Lung (tissue), 12 donors: ENCODE data around the gene KMT5C. TPM values are rescaled to one million over a fixed set of nuclear protein-coding genes. Genes with fewer than 3 reads are reported as not detected.

Source experiments
- ATAC-seq: fragments of 200-7000 bp; cut with Tn5 transposase; one replicate; pipeline ENCODE4 v1.9.1; 2020; ENCODE audit warnings: moderate number of reproducible peaks; ENCODE audit not compliant: insufficient read depth, low FRiP score
- DNase-seq, 3 donors: peaks; one replicate each; pipeline ENCODE4 v3.0.0-alpha.2; 2013 to 2017
- H3K27ac ChIP-seq, 2 donors: one replicate each; pipeline ENCODE4 v1.5.1; 2013; ENCODE audit warnings: mild to moderate bottlenecking in 2 of 2, moderate library complexity in 2 of 2, control low read depth in 1 of 2, inconsistent platforms in 1 of 2, low read depth in 1 of 2, low read length in 1 of 2
- H3K27me3 ChIP-seq, 3 donors: one replicate each; pipeline ENCODE4 v1.5.1; 2013; ENCODE audit warnings: low read length in 2 of 3; ENCODE audit not compliant: control insufficient read depth in 3 of 3, insufficient read depth in 3 of 3
- H3K36me3 ChIP-seq, 4 donors: one replicate each; pipeline ENCODE4 v1.5.1; 2013; ENCODE audit warnings: low read length in 4 of 4, mild to moderate bottlenecking in 1 of 4, moderate library complexity in 1 of 4; ENCODE audit not compliant: control insufficient read depth in 4 of 4, insufficient read depth in 4 of 4
- H3K4me1 ChIP-seq, 5 donors: one replicate each; pipeline ENCODE4 v1.5.1; 2013; ENCODE audit warnings: low read length in 5 of 5, mild to moderate bottlenecking in 2 of 5, moderate library complexity in 1 of 5; ENCODE audit not compliant: control insufficient read depth in 5 of 5, insufficient read depth in 5 of 5
- H3K4me3 ChIP-seq: one replicate; pipeline ENCODE4 v1.5.1; 2013; ENCODE audit warnings: mild to moderate bottlenecking, control low read depth, moderate library complexity
- H3K9ac ChIP-seq, 2 donors: one replicate each; pipeline ENCODE4 v1.5.1; 2013; ENCODE audit warnings: low read length in 2 of 2, control low read depth in 1 of 2; ENCODE audit not compliant: insufficient read depth in 1 of 2
- H3K9me3 ChIP-seq, 4 donors: one replicate each; pipeline ENCODE4 v1.5.1; 2013; ENCODE audit warnings: low read length in 3 of 4, mild to moderate bottlenecking in 1 of 4, moderate library complexity in 1 of 4; ENCODE audit not compliant: control insufficient read depth in 4 of 4, insufficient read depth in 3 of 4
- CTCF ChIP-seq: IDR thresholded peaks from 2 replicates; pipeline ENCODE4 v1.5.1; 2012; ENCODE audit warnings: mild to moderate bottlenecking; ENCODE audit errors: control extremely low read depth, extremely low read depth
- WGBS, 2 donors: extraction: QIAGEN DNeasy Blood & Tissue Kit; methylation state at CpG; one replicate each; pipeline ENCODE4 v1.1.7; 2013; 5-methylcytosine and 5-hydroxymethylcytosine counted together
- polyA plus RNA-seq, 2 donors: library from polyadenylated mRNA; stranded (reverse); fragments of 200-250 nt; gene quantifications; one replicate each; pipeline ENCODE4 v1.2.1, GENCODE V29; 2013
- total RNA-seq, 2 donors: library from RNA; depleted of rRNA in 1 of 2; stranded (reverse); fragments of >200 nt in 1 of 2; gene quantifications; one replicate each; pipeline ENCODE4 v1.2.1, GENCODE V29; 2014 to 2021
- donor health status: control.
- donor health status: control.
- donor health status: Bipolar disorder and iron deficiency.
- donor health status: healthy.
- donor health status: DM: yes; HTN: yes; CAD: no.

Gene KMT5C
- total and polyA plus RNA-seq, 4 donors = 6.7 to 16.5 (median 12.5) TPM

GRCh38 chr19:55353803-55354697 lies 14.4 kb downstream of the KMT5C start:
- Histone ChIP-seq H3K36me3 (no peaks in the 10 kb centered on the region), H3K27ac (no peak overlapping the region), H3K4me3 (no peak overlapping the region), H3K27me3 (peaks cover 0 to 45% (median 26%) of the 10 kb centered on the region in 3 donors), H3K9ac (peak overlapping the region in 1 of 2 donors; percentile 5), H3K4me1 (peaks cover 0 to 11% (median 3%) of the 10 kb centered on the region in 5 donors), H3K9me3 (peaks cover 0 to 3% (median 0%) of the 10 kb centered on the region in 4 donors)
- 1 to 2% methylated on average over 64 to 72 of the region's 72 CpGs for WGBS, 2 donors
- ATAC-seq = peak; percentile 39
- DNase-seq = peak in 2 of 3 donors; percentile 59 to 68
- no peak for TF ChIP-seq CTCF

GRCh38 chr19:55354698-55355212 lies 15.1 kb downstream of the KMT5C start, which contains the start of gene COX6B2:
COX6B2 (minus strand) TSS chr19:55354719; CDS start chr19:55354521, 198 bp downstream.
- peaks cover 0 to 3% (median 0%) of the 10 kb centered on the region in 4 donors for H3K9me3 ChIP-seq
- peaks cover 0 to 45% (median 26%) of the 10 kb centered on the region in 3 donors for H3K27me3 ChIP-seq
- no peak for TF ChIP-seq CTCF
- 3% methylated on average over 24 to 41 of the region's 43 CpGs for WGBS, 2 donors
- peaks cover 0 to 11% (median 3%) of the 10 kb centered on the region in 5 donors for H3K4me1 ChIP-seq
- no peak within 1 kb of the TSS for H3K27ac ChIP-seq
- no peaks in the 10 kb centered on the region for H3K36me3 ChIP-seq
- DNase-seq = no peak
- no peak for ATAC-seq
- no peak within 1 kb of the TSS for H3K4me3 ChIP-seq
- H3K9ac ChIP-seq = peak within 1 kb of the TSS in 1 of 2 donors; percentile 5

GRCh38 chr19:55355213-55355821 lies 15.6 kb downstream of the KMT5C start:
- ATAC-seq (no peak), DNase-seq (peak in 2 of 3 donors; percentile 54 to 61)
- Histone ChIP-seq H3K27me3 (peaks cover 0 to 45% (median 26%) of the 10 kb centered on the region in 3 donors), H3K36me3 (no peaks in the 10 kb centered on the region), H3K9me3 (peaks cover 0 to under 1% (median 0%) of the 10 kb centered on the region in 4 donors), H3K9ac (no peak overlapping the region), H3K27ac (no peak overlapping the region), H3K4me1 (peaks cover 0 to 11% (median 3%) of the 10 kb centered on the region in 5 donors), H3K4me3 (no peak overlapping the region)
- no peak for TF ChIP-seq CTCF
- 35 to 38% methylated on average over 12 to 13 of the region's 13 CpGs for WGBS, 2 donors
